Activated CD4-positive, alpha-beta memory T cell treated with anti-CD3 and anti-CD28 coated beads for 36 hours (primary cell): ENCODE data around the gene ZXDB. TPM values are rescaled to one million over a fixed set of nuclear protein-coding genes. Genes with fewer than 3 reads are reported as not detected.
"Not testable (repeated sequence)": the region's sequence is repeated elsewhere in the genome, so short reads cannot be mapped to it uniquely, and the experiment has no call there.

Experiments
- CTCF ChIA-PET: fragments of 350-600 bp; sonication (Branson Sonifier 250); formaldehyde crosslinking; loops from one replicate; lab custom pipeline; 2021; ENCODE audit warnings: antibody characterized with exemption, inconsistent platforms; lab: Charles Lee
- POLR2A ChIA-PET: fragments of 350-600 bp; sonication (Branson Sonifier 250); formaldehyde crosslinking; loops from one replicate; lab custom pipeline; 2021; ENCODE audit warnings: antibody characterized with exemption; lab: Charles Lee
- DNase-seq: peaks from one replicate; pipeline ENCODE4 v3.0.0-alpha.2; 2020
- H3K27ac Mint-ChIP-seq: one replicate; pipeline ENCODE4 v1.8.0; 2021; ENCODE audit warnings: mixed read lengths
- H3K27me3 Mint-ChIP-seq: one replicate; pipeline ENCODE4 v1.8.0; 2021; ENCODE audit warnings: mixed read lengths
- H3K36me3 Mint-ChIP-seq: one replicate; pipeline ENCODE4 v1.8.0; 2021; ENCODE audit warnings: mixed read lengths
- H3K4me1 Mint-ChIP-seq: one replicate; pipeline ENCODE4 v1.8.0; 2021; ENCODE audit warnings: low read depth, mixed read lengths
- H3K4me3 Mint-ChIP-seq: one replicate; pipeline ENCODE4 v1.8.0; 2021; ENCODE audit warnings: mild to moderate bottlenecking, mixed read lengths
- H3K9me3 Mint-ChIP-seq: one replicate; pipeline ENCODE4 v1.8.0; 2021; ENCODE audit warnings: mixed read lengths
- intact Hi-C: fragments of 100-400 bp; cut with micrococcal nuclease; formaldehyde crosslinking; loops from one replicate; pipeline ENCODE4 v1.15.1; 2023
- total RNA-seq, 2 experiments: library from RNA; stranded (reverse); gene quantifications; one replicate each; pipeline ENCODE4 v1.2.3, GENCODE V29; 2021

Gene ZXDB
- total RNA-seq, 2 experiments from 2014 or later: 5.4 to 5.6 TPM

DNA sequence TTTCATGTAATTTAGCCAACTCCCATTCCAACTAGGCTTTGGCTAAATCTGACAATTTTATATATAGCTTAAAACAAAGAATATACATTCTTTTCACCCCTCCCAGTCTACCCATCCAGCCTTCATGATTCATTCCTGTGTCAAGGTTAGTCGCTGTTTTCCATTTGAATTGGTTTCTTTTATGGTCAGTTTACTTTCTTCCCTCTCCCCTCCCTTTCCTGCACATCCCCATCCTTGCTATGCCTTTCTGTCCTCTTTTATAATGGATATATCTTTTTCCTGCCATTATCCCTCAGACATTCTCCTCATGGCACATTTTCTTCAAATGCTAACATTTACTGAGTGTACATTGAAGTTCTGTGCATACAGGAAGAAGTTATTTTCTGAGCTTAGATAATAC, 4.7 kb downstream of the ZXDB start:
- Mint-ChIP-seq H3K9me3 (peaks cover 2% of the 10 kb centered on the region), H3K4me3 (no peak overlapping the region), H3K36me3 (peaks cover 20% of the 10 kb centered on the region), H3K27me3 (no peaks in the 10 kb centered on the region), H3K4me1 (peaks cover 28% of the 10 kb centered on the region), H3K27ac (no peak overlapping the region)
- ChIA-PET POLR2A (no interaction called here), CTCF (no interaction called here)
- intact Hi-C loops: no loop called here
- no peak for DNase-seq

DNA sequence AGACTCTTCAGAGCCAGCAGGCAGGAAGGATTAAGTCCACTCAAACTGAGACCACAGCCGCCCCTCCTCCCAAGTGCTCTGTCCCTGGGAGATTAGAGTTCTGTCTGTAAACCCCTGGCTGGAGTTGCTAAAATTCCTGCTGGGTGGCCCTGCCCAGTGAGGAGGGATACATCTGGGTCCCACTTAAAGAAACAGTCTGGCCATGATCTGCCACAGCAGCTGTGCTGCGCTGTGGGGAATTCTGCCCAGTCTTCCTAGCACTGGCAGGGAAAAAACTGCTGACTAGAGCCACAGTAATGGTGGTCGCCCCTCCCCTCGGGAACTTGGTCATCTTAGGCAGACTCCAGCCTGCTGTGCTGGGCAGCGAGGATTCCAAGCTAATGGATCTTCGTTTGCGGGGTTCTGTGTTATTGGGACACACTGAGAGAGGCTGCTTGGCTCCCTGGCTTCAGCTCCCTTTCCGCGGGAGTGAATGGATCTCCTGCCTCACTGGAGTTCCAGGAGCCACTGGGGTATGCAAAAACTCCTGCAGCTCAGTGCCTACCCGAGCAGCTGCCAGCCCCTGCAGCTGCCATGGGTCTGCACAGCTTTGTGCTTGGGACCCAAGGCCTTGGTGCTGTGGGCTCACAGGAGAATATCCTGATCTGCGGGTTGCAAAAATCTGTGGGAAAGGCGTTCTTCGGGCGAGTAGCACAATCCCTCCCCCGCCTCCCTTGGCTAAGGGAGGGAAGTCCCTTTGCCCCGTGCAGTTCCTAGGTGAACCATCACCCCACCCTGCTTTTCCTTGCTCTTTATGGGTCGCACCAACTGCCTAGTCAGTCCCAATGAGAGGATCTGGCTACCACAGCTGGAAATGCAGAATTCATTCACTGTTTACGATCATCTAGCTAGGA, 15.7 kb downstream of the ZXDB start:
- no peaks in the 10 kb centered on the region for H3K27me3 Mint-ChIP-seq
- no peak for DNase-seq
- H3K4me1 Mint-ChIP-seq: no peaks in the 10 kb centered on the region
- peaks cover 38% of the 10 kb centered on the region for H3K9me3 Mint-ChIP-seq
- CTCF ChIA-PET: no interaction called here
- intact Hi-C loops: no loop called here
- peaks cover 17% of the 10 kb centered on the region for H3K36me3 Mint-ChIP-seq
- H3K4me3 Mint-ChIP-seq: no peak overlapping the region
- POLR2A ChIA-PET: no interaction called here
- no peak overlapping the region for H3K27ac Mint-ChIP-seq

- H3K4me1 Mint-ChIP-seq, CTCF ChIA-PET: not testable (repeated sequence)
- peaks cover 16% of the 10 kb centered on the region for H3K36me3 Mint-ChIP-seq
These were observed 21.5 kb downstream of the ZXDB start for GRCh38 chrX:57613351-57613750.

GRCh38 chrX:57629438-57629837, 37.6 kb downstream of the ZXDB start:
- H3K4me1 Mint-ChIP-seq, H3K27me3 Mint-ChIP-seq, H3K4me3 Mint-ChIP-seq, CTCF ChIA-PET, H3K27ac Mint-ChIP-seq, H3K36me3 Mint-ChIP-seq, intact Hi-C loops, POLR2A ChIA-PET, DNase-seq: not testable (repeated sequence)
- peaks cover 42% of the 10 kb centered on the region for H3K9me3 Mint-ChIP-seq

More at GRCh38 chrX:57613351-57613750, 21.5 kb downstream of the ZXDB start:
- peaks cover 36% of the 10 kb centered on the region for H3K9me3 Mint-ChIP-seq
- DNase-seq, H3K27ac Mint-ChIP-seq, H3K27me3 Mint-ChIP-seq, intact Hi-C loops, POLR2A ChIA-PET, H3K4me3 Mint-ChIP-seq: not testable (repeated sequence)

- DNase-seq: no peak
- H3K36me3 Mint-ChIP-seq: peaks cover 2% of the 10 kb centered on the region
- CTCF ChIA-PET: no interaction called here
- H3K27ac Mint-ChIP-seq: no peak overlapping the region
- no peak overlapping the region for H3K4me3 Mint-ChIP-seq
- peaks cover 25% of the 10 kb centered on the region for H3K9me3 Mint-ChIP-seq
- H3K27me3 Mint-ChIP-seq: no peaks in the 10 kb centered on the region
- POLR2A ChIA-PET: no interaction called here
- H3K4me1 Mint-ChIP-seq: no peaks in the 10 kb centered on the region
- intact Hi-C loops: no loop called here
These were observed 48.8 kb downstream of the ZXDB start for GRCh38 chrX:57640674-57641016.

GRCh38 chrX:57641338-57641737, 49.5 kb downstream of the ZXDB start:
- intact Hi-C loops: no loop called here
- no peak overlapping the region for H3K4me3 Mint-ChIP-seq
- H3K27me3 Mint-ChIP-seq: no peaks in the 10 kb centered on the region
- no peaks in the 10 kb centered on the region for H3K4me1 Mint-ChIP-seq
- ChIA-PET POLR2A (no interaction called here), CTCF (no interaction called here)
- no peak overlapping the region for H3K27ac Mint-ChIP-seq
- H3K36me3 Mint-ChIP-seq: peaks cover 2% of the 10 kb centered on the region
- no peak for DNase-seq
- peaks cover 18% of the 10 kb centered on the region for H3K9me3 Mint-ChIP-seq

DNA sequence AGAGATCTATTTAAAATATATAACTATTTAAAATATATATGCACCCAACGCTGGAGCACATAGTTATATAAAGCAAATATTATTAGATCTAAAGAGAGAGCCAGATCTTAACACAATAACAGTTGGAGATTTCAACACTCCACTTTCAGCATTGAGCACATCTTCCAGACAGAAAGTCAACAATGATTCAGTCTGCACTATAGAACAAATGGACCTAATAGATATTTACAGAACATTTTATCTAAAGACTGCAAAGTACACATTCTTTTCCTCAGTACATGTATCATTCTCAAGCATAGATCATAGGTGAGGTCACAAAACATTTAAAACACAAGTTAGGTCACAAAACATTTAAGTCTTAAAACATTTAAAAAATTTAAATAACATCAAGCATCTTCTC, 51.9 kb downstream of the ZXDB start:
- H3K27me3 Mint-ChIP-seq: no peaks in the 10 kb centered on the region
- ChIA-PET CTCF (no interaction called here), POLR2A (no interaction called here)
- H3K9me3 Mint-ChIP-seq: peaks cover 9% of the 10 kb centered on the region
- H3K4me3 Mint-ChIP-seq: no peak overlapping the region
- H3K27ac Mint-ChIP-seq: no peak overlapping the region
- peaks cover 2% of the 10 kb centered on the region for H3K36me3 Mint-ChIP-seq
- H3K4me1 Mint-ChIP-seq: no peaks in the 10 kb centered on the region
- DNase-seq: no peak
- intact Hi-C loops: no loop called here

- DNase-seq: no peak
- H3K4me1 Mint-ChIP-seq: no peaks in the 10 kb centered on the region
- no peaks in the 10 kb centered on the region for H3K9me3 Mint-ChIP-seq
- no peak overlapping the region for H3K27ac Mint-ChIP-seq
- ChIA-PET POLR2A (no interaction called here), CTCF (no interaction called here)
- H3K27me3 Mint-ChIP-seq: no peaks in the 10 kb centered on the region
- H3K36me3 Mint-ChIP-seq: no peaks in the 10 kb centered on the region
- intact Hi-C loops: no loop called here
- no peak overlapping the region for H3K4me3 Mint-ChIP-seq
These were observed 55.2 kb downstream of the ZXDB start for GRCh38 chrX:57647020-57647419.

Other genes with a start within 250 kb of the ZXDB start
- gene NLRP2B, start 88.2 kb downstream of the ZXDB start, total RNA-seq: not detected